ENCODE measurements around the gene SLC9A7.

The SLC9A7 gene

GRCh38 chrX:46573892-46574773, 184.8 kb downstream of the SLC9A7 start:
- DNase-seq (ENCODE audit: low read depth in 2 of 2) = peak in 1 of 2 experiments; percentile 29

GRCh38 chrX:46573331-46573891, 185.5 kb downstream of the SLC9A7 start, which contains the start of gene CHST7:
TSS of gene CHST7 (plus strand) at chrX:46573765. CDS start at chrX:46573932, 167 bp downstream.
- peak in 1 of 2 experiments; percentile 37 for DNase-seq (ENCODE audit: low read depth in 2 of 2)

- DNase-seq (ENCODE audit: low read depth in 2 of 2) = peak in 1 of 2 experiments; percentile 11
These were observed 186.5 kb downstream of the SLC9A7 start for GRCh38 chrX:46572340-46572936.

GRCh38 chrX:46571423-46572339, 187.2 kb downstream of the SLC9A7 start:
- no peak for DNase-seq (ENCODE audit: low read depth in 2 of 2)

- no peak for DNase-seq (ENCODE audit: low read depth in 2 of 2)
These were observed 189.3 kb downstream of the SLC9A7 start for GRCh38 chrX:46569621-46570020.

- no peak for DNase-seq (ENCODE audit: low read depth in 2 of 2)
These were observed 191.5 kb downstream of the SLC9A7 start for GRCh38 chrX:46567388-46567787.

- no peak for DNase-seq (ENCODE audit: low read depth in 2 of 2)
These were observed 196.9 kb downstream of the SLC9A7 start for GRCh38 chrX:46561824-46562657.

GRCh38 chrX:46559062-46559461, 199.9 kb downstream of the SLC9A7 start:
- no peak for DNase-seq (ENCODE audit: low read depth in 2 of 2)

- no peak for DNase-seq (ENCODE audit: low read depth in 2 of 2)
These were observed 204.0 kb downstream of the SLC9A7 start for GRCh38 chrX:46554942-46555341.

GRCh38 chrX:46553935-46554334, 205.0 kb downstream of the SLC9A7 start:
- DNase-seq (ENCODE audit: low read depth in 2 of 2) = no peak

- no peak for DNase-seq (ENCODE audit: low read depth in 2 of 2)
These were observed 207.3 kb downstream of the SLC9A7 start for GRCh38 chrX:46551494-46552128.

GRCh38 chrX:46549914-46550313, 209.0 kb downstream of the SLC9A7 start:
- no peak for DNase-seq (ENCODE audit: low read depth in 2 of 2)
